Fibroblast of the conjunctiva (primary cell): ENCODE results near the gene CROCC.
A peak's percentile ranks its signal among the peaks of the same experiment; 100 is the strongest.
"Not testable (repeated sequence)": the region's sequence is repeated elsewhere in the genome, so short reads cannot be mapped to it uniquely, and the experiment has no call there.

Experiments used
- DNase-seq: peaks from one replicate; pipeline ENCODE4 v3.0.0-alpha.2; 2010; ENCODE audit warnings: low read depth

Gene CROCC, protein sequence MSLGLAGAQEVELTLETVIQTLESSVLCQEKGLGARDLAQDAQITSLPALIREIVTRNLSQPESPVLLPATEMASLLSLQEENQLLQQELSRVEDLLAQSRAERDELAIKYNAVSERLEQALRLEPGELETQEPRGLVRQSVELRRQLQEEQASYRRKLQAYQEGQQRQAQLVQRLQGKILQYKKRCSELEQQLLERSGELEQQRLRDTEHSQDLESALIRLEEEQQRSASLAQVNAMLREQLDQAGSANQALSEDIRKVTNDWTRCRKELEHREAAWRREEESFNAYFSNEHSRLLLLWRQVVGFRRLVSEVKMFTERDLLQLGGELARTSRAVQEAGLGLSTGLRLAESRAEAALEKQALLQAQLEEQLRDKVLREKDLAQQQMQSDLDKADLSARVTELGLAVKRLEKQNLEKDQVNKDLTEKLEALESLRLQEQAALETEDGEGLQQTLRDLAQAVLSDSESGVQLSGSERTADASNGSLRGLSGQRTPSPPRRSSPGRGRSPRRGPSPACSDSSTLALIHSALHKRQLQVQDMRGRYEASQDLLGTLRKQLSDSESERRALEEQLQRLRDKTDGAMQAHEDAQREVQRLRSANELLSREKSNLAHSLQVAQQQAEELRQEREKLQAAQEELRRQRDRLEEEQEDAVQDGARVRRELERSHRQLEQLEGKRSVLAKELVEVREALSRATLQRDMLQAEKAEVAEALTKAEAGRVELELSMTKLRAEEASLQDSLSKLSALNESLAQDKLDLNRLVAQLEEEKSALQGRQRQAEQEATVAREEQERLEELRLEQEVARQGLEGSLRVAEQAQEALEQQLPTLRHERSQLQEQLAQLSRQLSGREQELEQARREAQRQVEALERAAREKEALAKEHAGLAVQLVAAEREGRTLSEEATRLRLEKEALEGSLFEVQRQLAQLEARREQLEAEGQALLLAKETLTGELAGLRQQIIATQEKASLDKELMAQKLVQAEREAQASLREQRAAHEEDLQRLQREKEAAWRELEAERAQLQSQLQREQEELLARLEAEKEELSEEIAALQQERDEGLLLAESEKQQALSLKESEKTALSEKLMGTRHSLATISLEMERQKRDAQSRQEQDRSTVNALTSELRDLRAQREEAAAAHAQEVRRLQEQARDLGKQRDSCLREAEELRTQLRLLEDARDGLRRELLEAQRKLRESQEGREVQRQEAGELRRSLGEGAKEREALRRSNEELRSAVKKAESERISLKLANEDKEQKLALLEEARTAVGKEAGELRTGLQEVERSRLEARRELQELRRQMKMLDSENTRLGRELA (N-terminal part only)

DNA sequence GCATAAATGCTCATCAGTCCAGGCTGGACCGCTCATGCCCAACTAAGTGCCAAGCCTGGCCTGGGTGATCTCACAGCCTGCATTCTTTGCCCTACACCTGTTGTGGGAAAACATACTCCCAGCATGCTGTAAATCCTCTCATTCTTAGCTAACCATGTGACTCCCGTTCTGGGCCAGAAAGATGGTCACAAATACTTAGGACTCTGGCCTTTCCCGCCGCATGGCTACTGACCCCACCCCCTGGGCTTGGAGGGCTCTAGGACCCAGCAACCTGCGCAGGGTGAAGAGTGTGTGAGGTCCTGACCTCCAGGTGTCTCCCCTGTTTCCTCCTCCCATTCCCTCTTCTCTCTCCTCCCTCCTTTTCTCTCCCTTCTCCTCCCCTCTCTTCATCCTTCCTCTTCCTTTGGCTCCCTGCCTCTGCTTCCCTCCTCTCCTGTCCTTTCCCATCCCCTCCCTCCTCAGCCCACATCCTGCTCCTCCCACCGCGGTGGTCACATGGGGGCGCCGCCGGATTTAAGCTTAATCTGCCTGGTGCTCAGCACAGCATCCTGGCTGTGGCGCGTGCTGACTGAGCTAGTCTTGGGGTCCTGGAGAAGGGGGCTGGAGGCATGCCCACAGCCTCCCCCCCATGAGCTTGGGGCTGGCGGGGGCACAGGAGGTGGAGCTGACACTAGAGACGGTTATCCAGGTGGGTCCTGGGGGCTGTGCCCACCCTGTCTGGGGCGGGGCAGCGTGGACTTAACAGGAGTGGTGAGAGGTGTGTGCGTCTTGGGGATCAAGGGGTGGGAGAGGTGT is at the start of gene CROCC:
TSS of gene CROCC (plus strand) at position 541 of the 795 bp plus-strand sequence. CDS start at position 629, 88 bp downstream.
- no peak for DNase-seq

DNA sequence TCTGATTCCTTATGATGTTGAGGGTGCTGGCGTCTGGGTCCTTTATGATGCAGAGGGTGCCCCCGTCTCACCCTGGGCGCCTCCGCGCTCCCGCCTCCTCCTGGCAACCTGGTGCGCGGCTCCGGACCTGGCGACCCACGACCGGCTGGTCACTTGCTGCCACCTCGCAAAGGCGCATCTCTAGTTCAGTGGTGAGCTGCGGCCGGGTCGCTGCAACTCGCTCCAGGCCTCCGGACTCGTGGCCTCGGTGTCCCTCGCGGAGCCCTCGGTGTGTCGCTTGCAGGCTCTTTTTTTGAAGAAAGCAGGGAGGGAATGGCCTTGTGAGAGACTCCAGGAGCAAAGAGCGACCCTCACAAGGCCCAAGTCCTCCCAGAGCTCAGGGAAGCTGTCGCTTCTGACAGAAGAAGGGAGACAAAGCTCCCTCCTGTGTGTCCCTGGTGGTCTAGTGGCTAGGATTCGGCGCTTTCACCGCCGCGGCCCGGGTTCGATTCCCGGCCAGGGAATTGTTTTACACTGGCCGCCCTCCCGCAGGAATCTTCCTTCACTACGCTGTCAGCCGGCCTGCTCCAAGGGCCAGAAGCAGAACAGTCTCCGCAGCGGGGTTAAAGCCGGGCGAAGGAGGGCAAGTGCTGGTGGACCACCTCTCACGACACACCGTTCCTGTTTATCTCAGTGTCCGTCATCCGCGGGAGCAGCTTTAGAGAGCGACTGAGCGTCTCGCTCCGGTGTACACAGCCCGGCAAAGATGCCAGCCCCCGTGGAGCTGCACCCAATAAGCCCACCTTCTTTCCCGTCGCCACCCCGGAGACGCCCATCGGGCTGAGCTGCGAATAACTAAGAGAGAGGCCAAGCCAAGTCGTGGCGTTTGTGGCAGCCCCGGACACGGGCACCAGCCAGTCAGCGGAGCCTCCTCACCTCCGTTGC is 49.3 kb upstream of the CROCC start:
- peak; percentile 91 for DNase-seq

DNA sequence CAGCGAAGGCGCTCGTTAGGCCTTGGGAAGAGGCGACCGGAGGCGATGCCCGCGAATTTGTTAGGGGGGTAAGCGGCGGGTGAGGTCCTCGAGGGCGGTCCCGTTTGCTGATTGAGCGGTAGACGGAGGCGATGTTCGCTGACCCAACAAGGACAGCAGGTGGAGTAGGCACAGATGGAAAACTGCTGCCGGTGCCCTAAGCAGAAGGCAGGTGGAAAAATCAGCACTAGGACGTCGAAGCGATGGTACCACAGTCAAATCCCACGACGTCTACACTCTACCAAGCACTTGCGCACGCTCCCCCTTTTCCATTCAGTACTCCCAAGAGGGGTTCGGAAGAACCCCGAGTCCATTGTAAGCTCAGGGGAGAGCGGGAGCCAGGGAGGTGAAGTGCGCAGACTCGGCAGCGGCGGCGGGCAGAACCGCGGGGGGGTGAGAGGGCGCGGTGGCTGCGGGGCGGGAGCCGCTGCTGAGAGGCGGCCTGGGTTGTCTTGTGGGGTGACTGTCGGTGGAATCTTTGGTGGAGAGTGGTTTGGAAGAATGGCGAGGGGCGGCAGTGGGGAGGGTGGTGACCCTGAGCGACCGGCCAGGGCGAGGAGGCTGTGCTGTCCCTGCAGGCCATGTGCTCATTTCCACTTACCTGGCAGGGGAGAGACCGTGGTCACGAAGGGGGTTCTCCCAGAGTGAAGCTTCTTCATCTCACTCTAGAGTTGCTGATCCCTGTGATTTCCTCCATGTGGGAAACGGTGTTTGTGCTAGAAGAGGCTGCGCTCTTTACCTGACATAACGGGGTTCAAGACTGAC is 48.5 kb upstream of the CROCC start:
- not testable (repeated sequence) for DNase-seq

DNA sequence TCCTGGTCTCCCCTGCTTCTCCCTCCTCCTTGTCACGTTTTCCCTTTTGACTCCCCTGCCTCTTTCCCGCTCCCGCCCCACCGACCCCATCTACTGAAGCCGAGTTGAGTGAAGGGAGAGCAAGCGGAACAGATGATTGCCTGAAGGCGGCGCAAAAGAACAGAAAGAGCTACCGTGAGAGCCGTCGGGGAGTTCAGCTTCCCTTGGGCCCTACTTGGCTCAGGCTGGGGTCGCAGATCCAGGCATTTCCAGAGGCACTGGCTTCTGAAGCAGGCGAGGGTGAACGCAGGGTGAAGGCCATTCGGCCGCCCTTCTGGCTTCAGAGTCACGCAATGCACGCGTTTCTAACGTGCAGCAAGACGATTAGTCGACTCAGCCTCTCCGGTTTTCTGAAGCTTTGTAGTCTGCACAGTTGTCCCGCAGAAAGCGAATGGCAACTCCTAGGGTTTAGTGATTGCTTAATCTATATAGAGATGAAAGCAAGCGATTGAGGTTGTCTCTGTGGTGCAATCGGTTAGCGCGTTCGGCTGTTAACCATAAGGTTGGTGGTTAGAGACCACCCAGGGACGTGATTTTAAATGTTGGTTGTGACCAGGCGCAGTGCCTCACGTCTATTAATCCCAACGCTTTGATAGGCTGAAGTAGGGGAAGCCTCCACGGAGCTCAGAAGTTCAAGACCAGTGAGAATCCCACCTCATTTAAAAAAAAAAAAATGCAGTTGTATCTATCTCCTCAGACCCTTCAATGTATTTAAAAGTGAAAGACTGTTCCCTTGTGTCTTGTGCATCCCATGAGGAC is 46.6 kb upstream of the CROCC start:
- DNase-seq = not testable (repeated sequence)

DNA sequence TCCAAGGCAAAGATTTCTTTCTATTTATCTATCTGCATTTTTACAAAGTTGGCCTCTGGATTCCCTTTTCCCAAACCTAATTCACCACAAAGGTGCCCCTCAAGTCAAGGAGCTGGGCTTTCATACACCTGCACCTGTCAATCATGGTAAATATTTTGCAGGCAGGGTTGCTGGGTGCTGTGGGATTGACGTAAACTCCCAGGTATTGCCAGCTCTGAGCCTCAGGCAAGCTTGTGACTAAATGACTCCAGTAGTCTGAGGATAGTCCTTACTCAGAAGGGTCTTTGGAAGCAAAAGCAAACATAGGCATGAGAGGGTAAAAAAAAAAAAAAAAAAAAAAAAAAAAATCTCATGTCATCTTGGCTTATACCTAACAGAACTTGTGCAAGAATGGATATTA is 40.0 kb upstream of the CROCC start:
- DNase-seq = not testable (repeated sequence)

DNA sequence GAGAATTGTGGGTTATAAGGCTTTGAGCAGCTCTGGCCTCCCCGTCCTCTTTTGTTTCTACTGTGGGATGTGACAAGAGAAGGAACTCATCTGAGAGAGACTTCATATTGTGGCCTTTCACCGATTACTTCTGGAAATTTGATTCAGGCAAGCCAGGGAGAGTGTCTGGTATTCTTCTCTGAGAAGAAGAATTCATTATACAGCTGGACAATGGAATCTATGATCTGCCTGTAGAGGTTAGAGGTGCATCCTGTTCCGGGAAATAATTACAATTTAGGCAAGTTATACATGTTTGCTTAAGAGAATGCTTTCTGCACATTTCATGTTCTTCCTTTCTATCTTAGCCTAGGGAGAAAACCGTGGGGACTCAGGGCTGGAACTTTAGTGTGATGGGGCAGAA is 38.7 kb upstream of the CROCC start:
- DNase-seq = no peak

DNA sequence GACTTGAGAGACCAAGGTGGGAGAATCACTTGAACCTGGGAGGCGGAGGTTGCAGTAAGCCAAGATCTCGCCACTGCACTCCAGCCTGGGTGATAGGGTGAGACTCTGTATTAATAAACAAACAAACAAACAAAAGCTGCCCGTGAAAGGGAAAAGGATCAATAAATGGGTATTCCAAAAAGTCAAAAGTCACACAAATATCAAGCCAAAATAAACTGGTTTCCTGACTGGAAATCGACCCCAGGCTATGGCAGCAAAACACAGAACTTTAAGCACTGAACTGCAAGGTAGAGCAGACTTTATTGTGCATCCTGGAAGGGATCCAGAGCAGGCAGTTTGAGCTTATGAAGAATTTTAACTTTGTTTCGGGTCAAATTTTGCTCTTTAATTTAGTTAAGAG is 37.2 kb upstream of the CROCC start:
- DNase-seq = not testable (repeated sequence)

DNA sequence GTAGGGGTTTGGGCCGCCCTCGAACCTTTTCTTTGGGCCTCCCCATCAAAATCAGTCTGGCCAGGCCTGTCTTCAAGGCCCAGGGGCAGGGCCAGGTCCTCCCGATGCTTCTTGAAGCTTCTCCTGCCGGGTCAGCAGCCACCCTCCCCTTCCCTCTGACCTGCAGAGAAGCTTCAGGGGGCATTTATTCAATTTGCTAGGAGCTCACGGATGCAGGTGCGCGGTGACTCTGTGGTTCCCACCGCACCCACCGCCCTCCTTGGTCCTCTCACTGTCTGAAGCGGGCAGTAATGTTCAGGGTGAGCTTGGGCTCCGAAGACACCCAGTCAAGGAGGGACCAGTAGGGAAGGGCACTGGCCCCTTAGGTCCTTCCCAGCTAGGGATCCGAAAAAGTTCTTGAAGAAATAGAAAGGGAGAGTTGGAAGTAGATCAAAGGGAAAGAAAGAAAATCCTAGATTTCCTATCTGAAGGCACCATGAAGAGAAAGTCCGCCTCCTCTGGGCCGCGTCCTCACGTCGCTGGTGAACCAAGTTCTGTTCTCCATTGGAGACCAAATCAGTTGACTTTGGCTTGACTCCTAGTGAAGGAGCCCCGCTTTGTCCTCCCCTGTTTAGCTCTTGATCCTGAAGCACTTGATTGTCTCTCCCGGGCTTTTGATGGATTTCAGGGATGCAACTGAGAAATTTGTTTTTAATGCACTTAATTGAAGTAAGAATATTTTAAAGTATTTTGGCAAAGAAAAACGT is 34.7 kb upstream of the CROCC start:
- DNase-seq = no peak

DNA sequence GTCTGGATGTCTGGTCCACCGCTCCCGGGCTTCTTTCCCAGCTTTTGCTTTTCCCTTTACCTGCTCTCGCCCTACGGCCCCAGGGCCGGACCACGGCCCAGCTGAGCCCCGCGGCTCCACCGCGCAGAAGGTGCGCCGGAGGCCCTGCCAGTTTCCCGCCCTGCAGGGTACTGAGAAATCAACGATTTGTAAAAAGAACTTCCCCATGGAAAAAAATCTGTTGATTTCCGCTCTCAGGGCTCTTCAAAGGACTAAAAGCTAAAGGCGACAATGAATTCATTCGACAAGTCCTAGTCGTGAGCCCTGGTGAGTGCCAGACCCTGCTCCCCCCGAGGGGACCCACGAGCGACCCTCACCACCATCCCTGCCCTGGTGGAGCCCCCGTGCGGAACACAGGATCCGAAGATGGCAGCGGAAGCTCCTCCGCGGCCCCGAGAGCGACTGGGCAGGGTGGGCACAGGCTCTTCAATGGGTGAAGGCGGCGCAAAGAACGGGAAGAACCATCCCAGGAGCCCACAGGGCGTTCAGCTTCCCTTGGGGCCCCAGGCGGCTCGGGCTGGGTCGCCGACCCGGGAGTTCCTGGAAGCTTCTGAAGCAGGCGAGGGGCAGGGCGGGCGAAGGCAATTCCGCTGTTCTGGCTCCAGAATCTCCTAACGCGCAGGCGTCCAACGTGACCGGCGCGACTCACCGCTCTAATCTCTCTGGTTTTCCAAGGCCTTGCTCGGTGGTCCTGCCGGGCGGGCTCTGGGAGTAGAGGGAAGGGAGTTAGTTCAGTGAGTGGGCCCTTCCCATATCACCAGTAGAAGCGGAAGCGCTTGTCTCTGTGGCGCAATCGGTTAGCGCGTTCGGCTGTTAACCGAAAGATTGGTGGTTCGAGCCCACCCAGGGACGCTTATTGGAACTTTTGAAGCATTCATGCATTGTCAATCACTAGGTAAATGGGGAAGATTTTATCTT is 32.6 kb upstream of the CROCC start:
- peak; percentile 82 for DNase-seq

DNA sequence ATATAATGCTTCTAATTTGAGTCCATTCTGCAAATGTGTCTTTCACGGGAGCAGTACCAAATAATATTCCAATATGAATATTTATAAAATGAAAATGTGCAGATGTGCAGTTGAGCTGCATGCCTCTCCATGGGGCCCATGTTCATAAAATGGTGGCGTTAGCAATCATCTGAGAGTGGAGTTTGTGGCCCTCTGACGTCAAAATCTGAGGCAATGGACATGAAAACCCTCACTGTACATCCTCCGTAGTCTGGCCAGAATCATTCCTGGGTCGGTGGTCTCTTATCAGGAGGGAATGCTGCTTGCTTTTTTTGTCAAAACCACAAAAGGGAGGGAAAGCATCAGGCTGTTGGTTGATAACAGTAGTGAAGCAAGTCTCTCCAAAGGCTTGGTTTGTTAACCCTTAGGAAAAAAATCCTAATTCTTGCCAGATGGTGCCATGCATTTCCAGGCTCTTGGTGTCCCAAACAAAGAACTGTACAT is 31.2 kb upstream of the CROCC start:
- DNase-seq = not testable (repeated sequence)

DNA sequence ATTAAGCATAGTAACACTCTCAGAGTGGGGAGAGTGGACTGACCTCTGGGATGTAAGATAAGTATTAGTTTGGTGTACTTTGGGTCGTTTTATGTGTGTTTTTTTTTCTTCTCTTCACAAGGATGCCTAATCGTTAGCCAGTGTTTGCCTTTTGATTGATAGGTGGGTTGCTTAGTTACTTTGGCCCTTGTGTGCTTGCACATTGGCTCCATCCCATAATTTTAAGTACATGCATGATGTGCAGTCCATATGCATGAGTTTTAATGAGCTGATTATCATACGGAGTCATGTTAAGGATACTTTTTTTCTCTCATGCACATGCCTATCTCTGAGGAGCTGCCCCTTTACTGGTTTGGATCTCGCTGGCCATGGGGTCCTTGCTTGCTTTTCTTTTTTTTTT is 30.7 kb upstream of the CROCC start:
- DNase-seq = not testable (repeated sequence)

DNA sequence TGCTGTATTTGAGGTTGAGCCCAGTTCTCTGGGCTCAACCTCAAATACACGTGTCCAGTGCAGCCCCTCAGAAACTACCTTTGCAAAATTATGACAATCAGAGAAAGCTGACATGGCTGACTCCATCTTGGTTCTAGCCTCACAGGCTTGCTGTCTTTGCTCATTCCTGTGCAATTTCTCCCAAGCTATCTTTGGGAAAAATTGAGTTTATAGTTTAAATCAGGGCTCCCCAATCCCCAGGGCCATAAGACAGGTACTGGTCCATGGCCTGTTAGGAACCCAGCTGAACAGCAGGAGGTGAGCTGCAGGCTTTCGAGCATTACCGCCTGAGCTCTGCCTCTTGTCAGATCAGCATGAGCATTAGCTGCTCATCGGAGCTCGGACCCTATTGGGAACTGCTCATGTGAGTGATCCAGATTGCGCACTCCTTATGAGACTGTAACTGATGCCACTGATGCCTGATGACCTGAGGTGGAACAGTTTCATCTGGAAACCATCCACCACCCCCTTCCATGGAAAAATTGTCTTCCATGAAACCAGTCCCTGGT is 28.7 kb upstream of the CROCC start:
- DNase-seq = not testable (repeated sequence)

DNA sequence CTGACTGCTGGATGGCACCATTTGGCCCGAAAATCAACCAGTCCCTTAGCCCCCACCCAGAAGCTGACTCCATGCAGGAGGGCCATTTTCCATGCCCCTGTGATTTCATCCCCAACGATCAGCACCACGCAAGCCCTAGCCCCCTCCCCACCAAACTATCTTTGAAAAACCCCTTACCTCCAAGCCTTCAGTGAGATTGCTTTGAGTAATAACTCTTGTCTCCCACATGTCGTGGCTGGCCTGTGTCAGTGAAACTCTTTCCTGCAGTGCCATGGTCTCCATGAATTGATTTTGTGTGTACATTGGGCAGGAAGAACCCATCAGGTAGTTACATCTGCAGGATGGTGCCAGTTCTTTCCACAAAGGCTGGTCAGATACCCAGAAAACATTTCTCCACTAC is 27.9 kb upstream of the CROCC start:
- not testable (repeated sequence) for DNase-seq

DNA sequence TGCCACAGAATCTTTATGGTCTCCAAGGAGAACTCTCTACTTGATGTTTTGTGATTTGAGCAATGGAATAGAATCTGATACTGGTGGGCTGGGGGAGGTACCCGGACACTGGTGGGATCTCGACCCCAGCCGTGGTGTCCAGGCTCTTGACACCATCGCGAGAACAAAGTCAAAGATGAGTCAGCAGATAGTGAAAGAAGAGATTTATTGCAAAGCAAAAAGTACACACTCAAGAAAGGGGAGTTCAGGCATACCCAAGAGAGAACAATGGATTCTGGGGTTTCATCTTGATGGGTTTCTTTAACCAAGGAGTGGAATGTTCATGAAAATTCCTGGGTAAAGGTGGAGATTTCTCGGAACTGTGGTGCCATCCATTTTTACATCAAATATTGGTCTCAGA is 27.4 kb upstream of the CROCC start:
- not testable (repeated sequence) for DNase-seq

DNA sequence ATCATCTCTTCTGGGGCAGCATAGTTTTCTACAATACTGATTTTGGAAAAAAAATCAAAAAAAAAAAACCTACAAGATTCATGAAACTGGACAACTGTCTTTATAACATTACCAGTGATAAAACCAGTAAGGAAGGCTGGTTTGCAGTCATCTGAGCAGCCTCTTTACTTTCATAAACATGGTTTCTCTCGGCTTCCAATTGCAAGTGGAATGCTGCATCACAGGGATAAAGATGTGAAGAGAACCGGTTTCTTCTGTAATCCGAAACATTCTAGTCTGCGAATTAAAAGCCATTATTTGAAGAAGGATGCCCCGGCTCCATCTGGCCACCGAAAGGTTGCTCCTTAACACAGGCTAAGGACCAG is 26.5 kb upstream of the CROCC start:
- DNase-seq = not testable (repeated sequence)
